NCI-H146 treated with DMSO at 0.1 percent for 48 hours (cell line): ENCODE results near the gene SLAIN1.
"Not testable (repeated sequence)": the region's sequence is repeated elsewhere in the genome, so short reads cannot be mapped to it uniquely, and the experiment has no call there.

Experiments used
- DNase-seq: peaks from one replicate; lab custom pipeline; 2025; ENCODE audit not compliant: unreplicated experiment; lab: John Stamatoyannopoulos, UW

SLAIN1 gene

DNA sequence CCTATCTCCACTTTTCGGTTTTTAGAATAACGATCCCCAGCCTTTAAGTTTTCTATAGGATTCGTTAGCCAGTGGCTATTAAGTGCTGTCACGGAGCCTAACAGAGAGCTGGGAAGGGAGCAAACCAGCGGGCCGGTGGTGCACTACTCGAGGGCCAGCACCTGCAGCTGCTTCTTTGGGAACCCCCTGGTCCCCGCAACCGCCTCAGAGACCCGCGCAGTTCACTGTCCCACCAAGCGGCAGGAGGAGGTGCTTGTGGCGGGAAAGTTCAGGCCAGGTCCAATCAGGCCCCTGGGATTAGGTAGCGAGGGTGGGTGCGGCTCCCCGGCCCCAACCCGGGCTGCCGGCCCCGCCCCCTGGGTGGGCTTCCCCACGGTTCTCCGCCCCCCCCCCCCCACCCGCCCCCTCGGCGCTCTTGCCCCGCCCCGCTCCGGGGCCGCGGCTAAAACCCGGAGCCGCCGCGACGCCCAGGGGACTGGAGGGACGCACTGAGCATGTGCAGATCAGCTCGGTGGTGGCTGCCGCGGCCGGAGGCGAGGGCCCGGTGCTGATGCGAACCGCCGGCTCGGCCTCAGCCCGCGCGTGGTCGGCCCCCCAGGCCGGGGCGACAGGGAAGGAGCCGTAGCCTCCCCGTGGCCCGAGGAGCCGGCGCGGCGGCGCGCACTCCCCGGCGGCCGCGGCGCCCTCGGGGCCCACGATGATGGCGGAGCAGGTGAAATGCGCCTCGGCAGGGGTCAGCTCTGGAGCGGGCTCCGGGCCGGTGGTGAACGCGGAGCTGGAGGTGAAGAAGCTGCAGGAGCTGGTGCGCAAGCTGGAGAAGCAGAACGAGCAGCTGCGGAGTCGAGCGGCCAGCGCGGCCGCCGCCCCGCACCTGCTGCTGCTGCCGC, at the start of gene SLAIN1:
TSS of gene SLAIN1 (plus strand) at position 471 of the 887 bp plus-strand sequence. CDS start at position 698, 227 bp downstream.
- DNase-seq = peak; percentile 94

DNA sequence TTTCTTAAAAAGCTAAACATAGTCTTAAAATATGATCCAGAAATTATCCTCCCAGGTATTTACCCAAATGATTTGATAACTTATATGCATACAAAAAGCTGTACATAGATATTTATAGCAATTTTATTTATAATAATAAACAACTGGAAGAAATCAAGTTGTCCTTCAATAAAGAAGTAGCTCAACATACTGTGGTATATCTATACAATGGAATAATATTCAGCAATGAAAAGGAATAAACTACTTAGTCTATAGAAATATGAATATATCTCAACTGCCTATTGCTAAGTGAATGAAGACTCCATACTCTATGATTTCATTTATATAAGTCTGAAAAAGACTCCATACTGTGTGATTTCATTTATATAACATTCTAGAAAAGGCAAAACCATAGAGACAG, 47.1 kb upstream of the SLAIN1 start:
- DNase-seq = no peak

DNA sequence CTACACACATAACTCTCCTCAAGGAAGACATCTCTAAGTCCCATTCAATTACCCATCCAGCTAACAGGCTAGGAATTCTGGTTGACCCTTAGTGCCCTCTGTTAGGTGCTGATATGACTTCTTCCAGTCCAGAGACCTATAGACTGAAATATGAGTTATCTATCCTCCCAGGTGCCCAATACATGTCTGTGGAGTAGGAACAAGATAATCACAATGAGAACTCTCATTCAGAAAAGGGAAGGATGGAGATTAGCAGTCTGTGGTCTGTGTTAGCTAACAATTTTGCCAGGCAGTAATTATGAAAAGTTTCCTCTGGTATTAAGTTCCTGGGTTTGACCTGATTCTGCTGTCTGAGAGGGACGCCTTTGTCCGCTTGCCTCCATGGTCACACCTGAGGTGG, 44.2 kb upstream of the SLAIN1 start:
- no peak for DNase-seq

DNA sequence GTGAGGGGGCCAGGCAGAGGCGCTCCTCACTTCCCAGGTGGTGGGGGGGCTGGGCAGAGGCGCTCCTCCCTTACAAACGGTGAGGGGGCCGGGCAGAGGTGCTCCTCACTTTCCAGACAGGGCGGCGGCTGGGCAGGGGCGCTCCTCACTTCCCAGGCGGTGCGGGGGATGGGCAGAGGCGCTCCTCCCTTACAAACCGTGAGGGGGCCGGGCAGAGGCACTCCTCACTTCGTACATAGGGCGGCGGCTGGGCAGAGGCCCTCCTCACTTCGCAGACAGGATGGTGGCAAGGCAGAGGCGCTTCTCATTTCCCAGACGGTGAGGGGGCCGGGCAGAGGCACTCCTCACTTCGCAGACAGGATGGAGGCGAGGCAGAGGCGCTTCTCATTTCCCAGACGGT, 37.5 kb upstream of the SLAIN1 start:
- not testable (repeated sequence) for DNase-seq

DNA sequence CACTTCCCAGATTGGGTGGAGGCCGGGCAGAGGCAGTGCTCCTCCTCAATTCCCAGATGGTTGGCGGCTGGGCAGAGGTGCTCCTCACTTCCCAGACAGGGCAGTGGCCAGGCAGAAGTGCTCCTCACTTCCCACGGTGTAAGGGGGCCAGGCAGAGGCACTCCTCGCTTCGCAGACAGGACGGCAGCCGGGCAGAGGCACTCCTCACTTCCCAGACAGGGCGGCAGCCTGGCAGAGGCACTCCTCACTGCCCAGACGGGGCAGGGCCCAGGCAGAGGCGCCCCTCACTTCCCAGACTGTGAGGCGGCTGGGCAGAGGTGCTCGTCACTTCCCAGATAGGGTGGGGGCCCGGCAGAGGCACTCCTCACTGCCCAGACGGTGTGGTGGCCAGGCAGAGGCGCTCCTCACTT, 36.6 kb upstream of the SLAIN1 start:
- no peak for DNase-seq

DNA sequence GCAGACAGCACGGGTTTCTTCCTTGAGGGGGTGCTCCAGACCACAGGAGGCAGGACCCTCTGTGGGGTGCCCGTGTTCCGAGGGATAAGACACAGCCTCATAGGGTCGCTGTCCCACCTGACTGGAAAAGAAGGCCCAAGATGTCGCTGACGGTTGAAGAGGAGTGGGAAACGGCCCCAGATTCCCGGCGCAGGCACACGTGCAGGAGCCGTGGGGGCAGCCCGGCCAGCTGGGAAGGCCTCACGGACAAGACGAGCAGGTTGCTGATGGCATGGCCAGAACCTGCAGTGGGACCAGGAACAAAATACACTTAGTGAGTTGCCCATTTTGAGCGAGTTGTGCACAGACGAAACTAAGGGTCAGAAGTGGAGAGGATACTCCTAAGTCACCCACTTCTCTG, 35.2 kb upstream of the SLAIN1 start:
- DNase-seq = not testable (repeated sequence)

DNA sequence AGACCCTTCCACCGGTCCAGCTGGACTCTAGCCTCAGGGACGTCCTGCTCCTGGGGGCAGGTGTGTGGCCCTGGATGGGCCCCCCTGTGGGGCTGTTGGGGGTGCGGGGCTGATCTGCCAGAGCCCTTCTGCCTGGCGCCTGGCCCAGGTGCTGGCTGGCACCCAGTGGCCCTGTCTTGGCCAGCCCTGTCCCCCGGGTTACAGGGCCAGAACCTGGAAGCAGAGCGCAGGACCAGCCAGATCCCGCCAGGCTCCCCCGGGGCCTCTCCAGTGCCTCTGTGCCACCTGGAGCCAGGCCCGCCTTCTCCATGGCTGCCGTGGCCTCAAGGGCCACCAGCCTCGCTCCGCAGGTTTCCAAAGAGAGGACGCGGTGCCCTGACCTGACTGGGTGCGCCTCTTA, 34.7 kb upstream of the SLAIN1 start:
- DNase-seq = not testable (repeated sequence)

DNA sequence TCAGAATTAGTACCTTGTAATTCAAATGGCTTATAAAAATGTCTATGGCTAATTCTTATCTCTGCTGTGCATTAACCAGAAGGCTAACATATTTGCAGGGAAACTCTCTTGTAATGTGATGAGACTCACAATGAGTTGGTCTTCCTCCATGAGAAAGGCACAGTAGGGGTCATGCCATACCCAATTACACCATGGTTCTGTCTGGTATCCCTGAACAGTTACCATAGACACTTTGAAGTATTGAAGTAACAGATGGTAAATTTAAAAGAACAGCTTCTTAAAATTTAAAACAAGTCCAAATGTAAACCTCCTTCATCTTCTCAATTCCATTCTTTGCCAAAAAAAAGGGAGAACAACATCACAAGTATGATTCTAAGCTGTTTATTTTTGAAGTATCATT, 22.6 kb upstream of the SLAIN1 start:
- no peak for DNase-seq

DNA sequence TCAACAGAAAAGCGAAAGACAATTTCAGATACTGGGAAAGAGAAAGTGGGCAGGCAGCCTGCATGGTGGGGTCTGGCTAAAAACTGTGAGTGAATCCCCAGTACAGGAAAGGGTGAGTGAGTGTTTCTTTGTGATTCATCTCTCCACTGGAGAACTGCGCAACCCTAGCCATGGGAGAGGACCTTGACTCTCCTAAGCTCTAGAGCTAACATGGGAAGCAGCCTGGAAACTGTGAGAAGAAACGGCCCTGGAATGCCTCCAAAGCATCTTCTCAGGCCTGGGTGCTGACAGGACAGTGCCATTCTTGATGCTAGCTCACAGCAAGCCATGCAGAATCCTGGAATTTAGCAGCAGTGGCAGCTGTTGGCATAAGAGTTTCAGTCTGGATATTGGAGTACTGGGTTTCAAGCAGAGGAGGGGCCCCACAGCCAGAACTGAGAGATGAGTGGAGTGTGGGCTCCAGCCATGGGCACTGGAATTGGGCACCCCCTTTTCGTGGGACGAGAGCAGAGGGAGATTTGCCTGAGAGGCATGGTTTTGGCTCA, 18.7 kb upstream of the SLAIN1 start:
- DNase-seq = no peak

DNA sequence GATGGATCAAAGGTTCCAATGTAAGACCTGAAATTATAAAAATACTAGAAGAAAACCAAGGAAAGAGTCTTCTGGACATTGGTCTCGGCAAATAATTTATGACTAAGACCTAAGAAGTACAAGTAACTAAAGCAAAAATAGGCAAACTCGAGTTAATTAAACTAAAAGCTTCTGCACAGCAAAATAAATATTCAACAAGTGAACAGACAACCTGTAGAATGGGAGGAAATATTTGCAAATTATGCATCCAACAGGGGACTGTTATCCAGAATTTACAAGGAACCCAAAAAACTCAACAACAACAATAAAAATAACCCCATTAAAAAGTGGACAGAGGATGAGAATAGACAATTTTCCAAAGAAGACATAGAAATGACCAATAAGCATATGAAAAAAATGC, 9.7 kb upstream of the SLAIN1 start:
- DNase-seq = no peak

DNA sequence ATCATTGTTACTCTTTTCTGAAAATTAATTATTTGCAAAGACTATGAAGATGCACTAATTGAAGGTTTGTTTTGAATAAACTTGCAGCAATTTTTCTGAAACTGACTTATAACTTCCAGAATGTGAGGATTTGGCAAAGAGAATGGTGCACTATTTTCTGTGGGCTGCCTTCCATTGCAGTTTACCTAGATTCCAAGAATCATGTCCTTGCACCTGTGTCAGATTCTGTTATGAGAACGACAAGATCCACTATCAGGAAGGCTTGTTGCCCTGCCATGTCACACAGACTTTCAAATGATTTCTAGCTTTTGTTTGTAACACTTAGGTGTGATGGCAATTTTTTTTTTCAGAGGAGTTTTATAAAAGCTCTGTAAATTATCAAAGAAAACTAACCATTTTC, 5.6 kb upstream of the SLAIN1 start:
- no peak for DNase-seq

DNA sequence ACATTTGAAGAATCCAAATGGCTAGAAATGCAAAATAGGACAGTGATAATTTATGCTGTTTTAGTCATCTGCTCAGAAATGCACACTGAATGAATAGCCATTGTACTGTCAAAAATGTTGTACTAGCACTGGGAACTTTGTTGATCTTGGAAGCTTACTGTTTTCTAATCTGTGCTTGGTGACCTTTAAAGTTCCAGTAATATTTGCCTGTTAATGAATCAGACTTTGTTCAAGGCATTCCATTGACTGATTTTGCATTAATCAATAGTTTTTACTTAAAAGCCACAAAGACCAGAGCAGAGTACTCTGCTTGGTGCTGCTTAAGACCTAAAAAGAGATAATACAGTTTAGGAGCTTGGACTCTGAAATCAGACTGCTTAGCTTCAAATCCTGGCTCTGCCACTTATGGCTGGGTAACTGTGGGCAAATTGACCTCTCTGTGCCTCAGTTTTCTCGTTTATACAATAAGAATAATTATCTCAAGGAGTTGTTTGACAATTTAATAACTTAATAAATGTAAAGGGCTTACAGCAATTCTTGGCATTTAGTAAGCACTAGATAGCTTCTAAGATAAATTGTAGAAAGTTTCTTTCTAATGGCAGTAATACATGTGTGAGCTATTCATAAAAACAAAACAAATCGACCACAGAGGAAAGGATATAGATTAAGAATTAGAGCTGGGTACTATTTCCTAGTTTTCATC, 4.6 kb upstream of the SLAIN1 start:
- DNase-seq = no peak

DNA sequence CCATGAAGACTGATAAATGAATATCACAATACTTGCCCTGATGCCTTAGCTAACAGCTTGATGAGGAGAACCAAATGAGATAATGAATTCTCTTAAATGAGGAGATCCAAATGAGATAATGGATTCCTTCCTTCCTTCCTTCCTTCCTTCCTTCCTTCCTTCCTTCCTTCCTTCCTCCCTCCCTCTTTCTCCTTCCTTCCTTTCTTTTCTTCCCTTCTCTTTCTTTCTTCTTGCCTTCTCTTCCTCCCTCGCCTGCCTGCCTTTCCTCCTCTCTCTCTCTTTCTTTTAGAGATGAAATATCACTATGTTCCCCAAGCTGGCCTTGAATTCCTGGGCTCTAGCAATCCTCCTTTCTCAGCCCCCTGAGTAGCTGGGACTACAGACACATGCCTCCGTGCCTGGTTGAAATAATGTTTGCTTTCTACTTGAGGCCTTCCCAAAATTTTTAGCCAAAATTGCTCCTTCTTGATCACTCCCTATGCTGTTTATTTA, 4.0 kb upstream of the SLAIN1 start:
- no peak for DNase-seq

DNA sequence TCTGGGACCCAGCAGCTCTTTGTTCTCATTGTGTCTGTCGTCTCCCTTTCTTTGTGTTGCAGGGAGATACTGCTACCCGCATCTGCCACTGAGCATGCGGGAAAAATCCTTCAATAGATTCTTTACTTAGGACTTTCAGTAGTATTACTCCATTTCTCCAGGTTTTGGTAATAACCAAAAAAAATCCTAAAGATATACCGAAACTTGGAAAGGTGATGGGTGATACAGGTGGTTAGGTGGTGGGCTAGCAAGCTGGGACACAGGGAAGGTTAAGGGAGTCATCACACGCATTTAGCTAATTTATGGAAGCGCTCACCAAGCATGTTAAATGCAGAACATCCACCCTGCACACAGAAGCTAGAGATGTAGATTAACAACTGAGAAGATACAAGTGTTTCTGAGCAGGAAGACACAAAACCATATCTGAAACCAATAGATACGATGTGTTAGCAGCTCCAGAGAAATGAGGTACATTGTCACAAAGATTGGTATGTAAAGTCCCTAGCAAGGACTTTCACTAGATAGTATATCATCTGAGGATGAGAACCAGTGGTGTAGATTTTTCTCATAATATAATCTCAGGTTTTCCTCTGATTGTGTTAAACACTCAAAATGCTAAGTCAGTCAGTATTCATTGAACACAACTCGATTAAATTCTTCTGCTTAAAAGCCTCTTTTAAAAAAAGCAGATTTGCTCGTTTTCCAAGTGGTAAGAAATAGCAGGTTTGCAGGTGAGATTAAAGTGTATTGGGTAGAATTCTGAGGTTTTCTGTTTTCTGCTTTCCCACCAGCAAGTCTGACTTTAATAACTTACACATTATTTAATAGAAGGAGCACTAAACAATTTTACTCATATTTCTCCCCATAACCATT, 1.2 kb upstream of the SLAIN1 start:
- peak; percentile 44 for DNase-seq

DNA sequence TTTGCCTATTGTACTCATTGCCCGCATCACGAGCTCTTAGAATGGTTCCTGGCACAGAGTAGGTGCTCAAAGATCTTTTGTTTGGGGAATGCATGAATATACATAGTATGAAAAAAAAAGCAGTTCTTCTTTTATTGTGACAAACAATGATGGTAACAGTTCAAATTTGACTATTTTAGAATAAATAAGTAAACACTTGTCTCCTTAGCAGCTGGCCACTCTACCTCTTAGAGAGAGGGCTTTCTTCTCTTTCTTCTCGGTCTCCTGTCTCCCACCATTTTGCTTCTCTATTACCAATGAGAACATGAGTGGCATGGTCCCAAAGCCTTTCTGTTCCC, 639 bp upstream of the SLAIN1 start:
- DNase-seq = peak; percentile 43

DNA sequence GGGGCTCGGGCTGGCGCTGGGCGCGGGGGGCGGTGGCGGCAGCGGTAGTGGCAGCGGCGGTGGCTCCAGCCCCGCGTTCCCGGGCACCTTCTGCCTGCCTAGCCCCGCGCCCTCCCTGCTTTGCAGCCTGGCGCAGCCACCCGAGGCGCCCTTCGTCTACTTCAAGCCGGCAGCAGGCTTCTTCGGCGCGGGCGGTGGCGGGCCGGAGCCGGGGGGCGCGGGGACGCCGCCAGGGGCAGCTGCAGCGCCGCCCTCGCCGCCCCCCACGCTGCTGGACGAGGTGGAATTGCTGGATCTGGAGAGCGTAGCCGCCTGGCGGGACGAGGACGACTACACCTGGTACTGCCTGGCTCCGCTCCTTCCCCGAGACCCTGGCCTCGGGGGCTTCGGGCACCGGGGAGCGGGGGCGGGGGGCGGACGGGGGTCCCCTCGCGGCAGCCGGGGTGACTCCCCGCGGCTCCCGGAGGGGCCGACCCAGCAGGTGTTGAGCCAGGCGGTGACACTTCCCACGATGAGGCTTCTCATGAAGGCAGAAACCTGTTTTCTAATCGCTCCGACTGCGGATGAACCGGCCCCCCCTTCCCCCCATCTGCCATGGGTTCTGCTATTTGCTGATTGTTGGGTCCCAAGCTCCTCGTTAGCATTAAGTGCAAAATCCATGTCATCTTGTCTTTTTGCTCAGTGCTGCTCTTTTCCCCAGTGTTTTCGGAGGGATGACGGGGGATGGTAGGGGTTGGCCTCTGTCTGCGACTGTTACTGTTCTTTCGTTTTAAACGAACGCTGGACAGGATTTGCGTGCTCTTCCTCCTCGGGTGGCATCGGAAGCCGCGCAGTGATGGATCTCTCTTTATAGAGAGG, 943 bp downstream of the SLAIN1 start:
- DNase-seq = peak; percentile 46

DNA sequence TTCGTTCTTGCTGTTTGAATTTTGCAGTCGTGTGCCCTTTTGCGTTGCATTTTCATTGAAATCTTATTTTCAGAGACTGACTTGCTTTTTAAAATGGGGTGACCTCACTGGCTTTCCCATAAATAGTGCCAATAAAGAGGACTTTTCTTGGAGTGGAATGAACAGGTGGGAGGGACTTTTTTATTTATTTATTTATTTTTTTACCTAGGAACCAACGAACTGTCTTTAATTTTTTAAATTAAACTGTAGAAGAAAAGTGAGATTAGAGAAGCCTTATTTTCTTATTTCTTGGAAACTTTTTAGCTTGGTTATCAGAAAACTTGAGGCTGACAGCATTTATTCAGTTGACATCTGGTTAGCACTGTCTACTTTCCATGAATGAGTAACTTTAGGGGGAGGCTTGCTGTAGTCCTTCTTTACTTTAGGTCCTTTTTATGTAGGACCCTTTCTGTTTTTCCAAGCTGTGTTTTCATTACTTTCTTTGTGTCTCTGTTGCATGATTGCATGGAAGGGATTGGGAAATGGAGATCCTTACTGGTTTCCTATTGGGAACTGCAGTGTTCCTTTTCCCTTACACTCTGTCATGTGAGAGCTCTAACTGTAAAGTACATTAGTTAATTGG, 1.7 kb downstream of the SLAIN1 start:
- DNase-seq = no peak

DNA sequence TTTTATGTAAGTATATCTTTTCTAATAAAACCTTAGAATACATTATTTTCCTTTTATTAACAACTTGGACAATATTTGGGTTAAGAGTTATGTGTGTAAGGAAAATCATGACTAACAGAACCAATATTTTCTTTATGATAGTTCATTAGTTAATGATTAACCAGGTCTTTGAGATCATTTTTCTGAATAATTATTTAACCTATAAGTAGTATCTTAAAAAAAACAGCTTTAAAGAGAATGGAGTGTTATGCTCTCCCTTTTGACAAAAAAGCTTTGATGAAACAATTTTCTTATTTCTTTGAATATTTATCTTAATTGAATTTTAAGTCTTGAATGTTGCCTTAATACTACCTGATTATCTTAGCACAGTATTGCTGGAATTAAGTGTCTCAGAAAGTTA, 3.8 kb downstream of the SLAIN1 start:
- DNase-seq = no peak

DNA sequence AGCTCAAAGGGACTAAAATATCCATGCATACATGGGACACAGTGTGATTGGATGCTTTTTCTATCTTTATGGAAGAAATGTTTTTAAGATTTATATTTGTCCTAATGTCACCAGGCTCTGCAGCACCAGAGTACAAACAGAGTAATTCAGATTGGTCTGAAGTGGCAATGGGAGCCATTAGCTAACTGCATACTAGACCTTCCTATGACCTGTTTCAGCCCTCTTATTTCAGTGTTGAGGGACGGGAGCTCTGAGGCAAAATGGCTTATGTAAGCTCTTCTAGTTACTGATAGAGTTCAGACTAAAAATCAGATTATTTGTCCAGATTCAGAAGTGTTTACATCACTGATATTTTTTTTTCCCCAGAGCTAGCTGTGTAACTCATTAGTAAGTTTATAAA, 4.9 kb downstream of the SLAIN1 start:
- no peak for DNase-seq

DNA sequence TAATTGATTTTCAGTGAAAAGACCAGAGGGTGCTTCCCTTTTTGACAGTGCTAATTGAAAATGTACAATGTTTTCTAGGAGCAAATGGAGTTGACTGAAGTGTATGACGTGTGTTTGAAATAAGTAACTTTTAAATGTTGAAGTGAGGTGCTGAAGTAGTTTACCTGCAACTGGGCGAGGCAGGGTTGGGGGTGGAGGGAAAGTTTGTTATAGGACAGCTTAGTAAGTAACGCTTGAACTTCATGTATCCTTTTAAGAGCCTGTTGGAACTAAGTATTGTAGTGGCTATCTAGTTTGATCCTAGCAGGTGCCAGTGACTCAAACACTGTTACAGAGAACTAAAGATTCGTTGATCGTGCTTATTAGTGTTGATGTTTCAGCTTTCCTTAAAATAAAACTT, 5.9 kb downstream of the SLAIN1 start:
- no peak for DNase-seq
